SK-N-SH treated with all-trans-retinoic acid at 6 μM for 48 hours (cell line): ENCODE measurements around the gene CCDC106.

Experiments
- ATAC-seq: fragments of 200-7000 bp; cut with Tn5 transposase; 3 replicates; pipeline ENCODE4 v1.9.1; 2020; ENCODE audit warnings: mild to moderate bottlenecking, moderate library complexity
- ARNTL ChIP-seq: fragments of 450-650 bp; formaldehyde crosslinking; IDR thresholded peaks from 2 replicates; pipeline ENCODE4 v1.5.0; 2020; ENCODE audit warnings: low read depth, mild to moderate bottlenecking, moderate library complexity, borderline replicate concordance
- BACH2 ChIP-seq: fragments of 250-450 bp; sonication (Bioruptor Pico); IDR thresholded peaks from 2 replicates; pipeline ENCODE4 v1.9.0; 2021; ENCODE audit warnings: mild to moderate bottlenecking, borderline replicate concordance
- CREB5 ChIP-seq: fragments of 250-450 bp; sonication (Bioruptor Pico); IDR thresholded peaks from 2 replicates; pipeline ENCODE4 v1.5.1; 2020; ENCODE audit warnings: low read depth, mild to moderate bottlenecking, moderate library complexity
- CSDC2 ChIP-seq: fragments of 250-450 bp; sonication (Bioruptor Pico); IDR thresholded peaks from 2 replicates; pipeline ENCODE4 v1.5.0; 2020; ENCODE audit warnings: mild to moderate bottlenecking, moderate library complexity
- ESRRG ChIP-seq: fragments of 250-450 bp; sonication (Bioruptor Pico); IDR thresholded peaks from 2 replicates; pipeline ENCODE4 v1.6.1; 2021; ENCODE audit warnings: mild to moderate bottlenecking
- ISL1 ChIP-seq: fragments of 250-450 bp; sonication (Bioruptor Pico); IDR thresholded peaks from 2 replicates; pipeline ENCODE4 v2.1.2; 2022; ENCODE audit warnings: mild to moderate bottlenecking, moderate library complexity
- PATZ1 ChIP-seq: fragments of 250-450 bp; sonication (Bioruptor Pico); IDR thresholded peaks from 2 replicates; pipeline ENCODE4 v1.8.0; 2020; ENCODE audit warnings: mild to moderate bottlenecking, moderate library complexity, borderline replicate concordance
- POU6F1 ChIP-seq: fragments of 250-450 bp; sonication (Bioruptor Pico); IDR thresholded peaks from 2 replicates; pipeline ENCODE4 v1.8.0; 2021; ENCODE audit warnings: low read depth, mild to moderate bottlenecking, moderate library complexity, borderline replicate concordance
- PPARA ChIP-seq: fragments of 250-450 bp; sonication (Bioruptor Pico); IDR thresholded peaks from 2 replicates; pipeline ENCODE4 v1.5.0; 2020; ENCODE audit warnings: mild to moderate bottlenecking, borderline replicate concordance
- SNAI2 ChIP-seq: fragments of 250-450 bp; sonication (Bioruptor Pico); IDR thresholded peaks from 2 replicates; pipeline ENCODE4 v1.5.0; 2020; ENCODE audit warnings: mild to moderate bottlenecking, moderate library complexity
- TCF4 ChIP-seq: fragments of 250-450 bp; sonication (Bioruptor Pico); IDR thresholded peaks from 2 replicates; pipeline ENCODE4 v1.8.0; 2021; ENCODE audit warnings: mild to moderate bottlenecking, moderate library complexity, borderline replicate concordance
- TSHZ2 ChIP-seq: fragments of 250-450 bp; sonication (Bioruptor Pico); IDR thresholded peaks from 2 replicates; pipeline ENCODE4 v1.5.0; 2020; ENCODE audit warnings: mild to moderate bottlenecking, moderate library complexity
- ZFP3 ChIP-seq: fragments of 250-450 bp; sonication (Bioruptor Pico); IDR thresholded peaks from 2 replicates; pipeline ENCODE4 v1.5.0; 2020; ENCODE audit warnings: mild to moderate bottlenecking, moderate library complexity
- ZFP30 ChIP-seq: fragments of 450-650 bp; formaldehyde crosslinking; IDR thresholded peaks from 2 replicates; pipeline ENCODE4 v1.5.0; 2022; ENCODE audit warnings: mild to moderate bottlenecking, moderate library complexity
- ZNF565 ChIP-seq: fragments of 450-650 bp; formaldehyde crosslinking; conservative IDR thresholded peaks from 2 replicates; pipeline ENCODE4 v1.5.0; 2020; ENCODE audit warnings: low read depth, mild to moderate bottlenecking, moderate library complexity
- ZNF8 ChIP-seq: fragments of 450-650 bp; formaldehyde crosslinking; IDR thresholded peaks from 2 replicates; pipeline ENCODE4 v1.5.0; 2020; ENCODE audit warnings: mild to moderate bottlenecking, moderate library complexity

CCDC106 gene

GRCh38 chr19:55622242-55622969 lies 25.6 kb upstream of the CCDC106 start:
- ATAC-seq: no peak
- TF ChIP-seq POU6F1 (CRISPR knock-in tag): no peak

GRCh38 chr19:55623130-55623529 lies 24.9 kb upstream of the CCDC106 start:
- no peak for ATAC-seq
- TF ChIP-seq BACH2 (CRISPR knock-in tag) (no peak), ISL1 (CRISPR knock-in tag) (no peak), ZNF8 (CRISPR knock-in tag) (no peak), CREB5 (CRISPR knock-in tag) (no peak), ZFP30 (CRISPR knock-in tag) (no peak), ZNF565 (CRISPR knock-in tag) (no peak), ARNTL (CRISPR knock-in tag) (no peak), PATZ1 (CRISPR knock-in tag) (no peak), ESRRG (no peak), CSDC2 (CRISPR knock-in tag) (no peak)
- TF ChIP-seq, all 23 proteins: peak for 0

- ATAC-seq: no peak
- TF ChIP-seq PATZ1 (CRISPR knock-in tag): no peak
- no peak for TF ChIP-seq POU6F1 (CRISPR knock-in tag)
- no peak for TF ChIP-seq ARNTL (CRISPR knock-in tag)
- TF ChIP-seq PPARA (CRISPR knock-in tag): no peak
- TF ChIP-seq ZFP3 (CRISPR knock-in tag): no peak
- TF ChIP-seq TSHZ2 (CRISPR knock-in tag): no peak
- TF ChIP-seq ZNF565 (CRISPR knock-in tag): no peak
- TF ChIP-seq TCF4 (CRISPR knock-in tag): no peak
- TF ChIP-seq ZNF8 (CRISPR knock-in tag): no peak
- TF ChIP-seq ESRRG: no peak
- no peak for TF ChIP-seq CREB5 (CRISPR knock-in tag)
- no peak for TF ChIP-seq SNAI2
Observed at GRCh38 chr19:55623561-55623960, 24.5 kb upstream of the CCDC106 start.
